HepG2 (cell line): Measurements from ENCODE around the gene OPN5. TPM values are rescaled to one million over a fixed set of nuclear protein-coding genes. Genes with fewer than 3 reads are reported as not detected.

Experiments used
- ATAC-seq: fragments of 200-7000 bp; cut with Tn5 transposase; 3 replicates; pipeline ENCODE4 v1.9.1; 2020; ENCODE audit warnings: mild to moderate bottlenecking, moderate library complexity
- BruUV-seq: library from RNA; stranded (reverse); fragments of 400-500 nt; replicated peaks from 2 replicates; lab custom pipeline; 2021; lab: Mats Ljungman, UMichigan
- CTCF ChIA-PET: fragments of 300-600 bp; formaldehyde crosslinking; extraction: SDS; loops from one replicate; lab custom pipeline; 2021; ENCODE audit warnings: low total read pairs, inconsistent platforms, low intra/inter-chr PET ratio; lab: Yijun Ruan, JAX
- POLR2A ChIA-PET: fragments of 350-600 bp; sonication (Branson Sonifier 250); formaldehyde crosslinking; loops from one replicate; lab custom pipeline; 2020; ENCODE audit warnings: antibody characterized with exemption, inconsistent platforms; lab: Yijun Ruan, JAX
- DNase-seq: peaks from one replicate; pipeline ENCODE4 v3.0.0-alpha.2; 2015; ENCODE audit warnings: low spot score
- FAIRE-seq: peaks from 3 replicates; lab custom pipeline; 2011; peaks lifted over from hg19 to GRCh38; lab: Jason Lieb, UNC
- H2AFZ ChIP-seq: one replicate; pipeline ENCODE4 v1.6.1; 2011; ENCODE audit warnings: low read length, inconsistent platforms
- H3K27ac ChIP-seq: fragments of 300-600 bp; 3 replicates; pipeline ENCODE4 v1.8.0; 2011; ENCODE audit warnings: mixed run types, mild to moderate bottlenecking, mixed read lengths, low read length, inconsistent platforms; ENCODE audit not compliant: insufficient read depth; ENCODE audit errors: extremely low read length
- H3K27me3 ChIP-seq, 2 experiments: fragments of 200-600 bp in 1 of 2; 2 replicates in 1 of 2; 3 replicates in 1 of 2; pipeline versions ENCODE4 v1.6.0 to v1.8.0; 2011; ENCODE audit warnings: low read length in 2 of 2, mild to moderate bottlenecking in 2 of 2, moderate library complexity in 2 of 2, inconsistent platforms in 1 of 2; ENCODE audit not compliant: insufficient read depth in 2 of 2, control insufficient read depth in 1 of 2
- H3K36me3 ChIP-seq, 2 experiments: fragments of 200-600 bp in 1 of 2; replicated peaks in 1 of 2; 2 replicates in 1 of 2; 3 replicates in 1 of 2; pipeline versions ENCODE4 v1.5.1 to v1.8.0; 2011; ENCODE audit warnings: low read length in 2 of 2, inconsistent platforms in 1 of 2; ENCODE audit not compliant: insufficient read depth in 2 of 2, control insufficient read depth in 1 of 2
- H3K4me1 ChIP-seq: 2 replicates; pipeline ENCODE4 v1.5.1; 2012; ENCODE audit warnings: low read length, inconsistent platforms; ENCODE audit not compliant: insufficient read depth
- H3K4me2 ChIP-seq: 2 replicates; pipeline ENCODE4 v1.6.0; 2011; ENCODE audit warnings: low read depth, low read length, inconsistent platforms
- H3K4me3 ChIP-seq, 3 experiments: fragments of 200-600 bp in 1 of 3; sonication (generic), shearing (Covaris generic) in 1 of 3; replicated peaks in 1 of 3; 2 replicates each; pipeline ENCODE4 v1.5.1; 2011 to 2016; ENCODE audit warnings: low read length in 3 of 3, inconsistent platforms in 2 of 3, low read depth in 2 of 3, mild to moderate bottlenecking in 2 of 3, control low read depth in 1 of 3, mixed read lengths in 1 of 3; ENCODE audit not compliant: insufficient read depth in 1 of 3
- H3K79me2 ChIP-seq: one replicate; pipeline ENCODE4 v1.6.1; 2011; ENCODE audit warnings: low read length, inconsistent platforms; ENCODE audit not compliant: insufficient read depth
- H3K9ac ChIP-seq: 2 replicates; pipeline ENCODE4 v1.6.0; 2011; ENCODE audit warnings: mild to moderate bottlenecking, low read depth, low read length, inconsistent platforms; ENCODE audit not compliant: insufficient read depth
- H3K9me3 ChIP-seq: 2 replicates; pipeline ENCODE4 v1.5.1; 2012; ENCODE audit warnings: mild to moderate bottlenecking, low read length
- H4K20me1 ChIP-seq: 2 replicates; pipeline ENCODE4 v1.6.0; 2011; ENCODE audit warnings: inconsistent platforms, mild to moderate bottlenecking, low read length, moderate library complexity; ENCODE audit not compliant: insufficient read depth
- EHMT2 ChIP-seq: fragments of 200-600 bp; sonication (generic); IDR thresholded peaks from 2 replicates; pipeline ENCODE4 v1.7.0; 2017; ENCODE audit warnings: antibody characterized with exemption, low read depth, low read length, borderline replicate concordance
- PAF1 ChIP-seq: IDR thresholded peaks from 2 replicates; pipeline ENCODE4 v1.6.1; 2016; ENCODE audit warnings: missing genetic modification reagents, missing compliant biosample characterization
- ZNF350 ChIP-seq: sonication (generic); formaldehyde crosslinking; IDR thresholded peaks from 2 replicates; pipeline ENCODE4 v1.4.0; 2020; ENCODE audit warnings: mild to moderate bottlenecking, low read depth, missing genetic modification reagents, borderline replicate concordance
- ZNF550 ChIP-seq: sonication (generic); formaldehyde crosslinking; IDR thresholded peaks from 2 replicates; pipeline ENCODE4 v1.4.0; 2020; ENCODE audit warnings: mild to moderate bottlenecking, missing genetic modification reagents, borderline replicate concordance
- ZZZ3 ChIP-seq: sonication (generic); formaldehyde crosslinking; IDR thresholded peaks from 2 replicates; pipeline ENCODE4 v1.4.0; 2020; ENCODE audit warnings: missing genetic modification reagents, mild to moderate bottlenecking, borderline replicate concordance
- in situ Hi-C: cut with HindIII; loops from 2 replicates; pipeline ENCODE4 v1.10.0; 2017; ENCODE audit warnings: low pct_unique_long_range_greater_than_20kb; ENCODE audit not compliant: extremely low pct_ligation_motif_present
- intact Hi-C: fragments of 100-400 bp; cut with micrococcal nuclease; formaldehyde crosslinking; loops from one replicate; pipeline ENCODE4 v1.10.0; 2022; ENCODE audit not compliant: unreplicated experiment
- polyA plus RNA-seq, 8 experiments: library from polyadenylated mRNA; depleted of rRNA in 3 of 8; stranded (reverse) in 7 of 8; unstranded in 1 of 8; fragments of >200 nt; fragmentation: Illumina TruSeq in 4 of 8; extraction: Trizol in 4 of 8; gene quantifications; 2 replicates each; pipeline versions ENCODE4 v1.2.1 to v1.2.3, GENCODE V29; 2011 to 2016; ENCODE audit warnings: low read depth in 4 of 8, missing spikeins in 1 of 8, mixed read lengths in 1 of 8; ENCODE audit not compliant: insufficient read depth in 1 of 8
- total RNA-seq, 5 experiments: library from RNA; depleted of rRNA; stranded (reverse); fragments of >200 nt; fragmentation: Illumina TruSeq; extraction: Trizol; gene quantifications; 2 replicates each; pipeline ENCODE4 v1.2.3, GENCODE V29; 2016; ENCODE audit warnings: low read depth in 1 of 5

Gene OPN5
- total and polyA plus RNA-seq, 2 of the 13 experiments (the other 11 are each of a cell fraction or from before 2014, with no cell fraction given) = not detected

- no TSS peak for BruUV-seq
- ATAC-seq = no peak
- CTCF ChIA-PET = no interaction called here
- TF ChIP-seq ZZZ3 (CRISPR knock-in tag) = no peak
- no peak for TF ChIP-seq ZNF350
- no peak for TF ChIP-seq EHMT2
- Histone ChIP-seq H2AFZ (no peak overlapping the region), H3K27ac (no peak overlapping the region), H3K27me3 (no peaks in the 10 kb centered on the region), H3K4me3 (no peak overlapping the region), H3K9ac (no peak overlapping the region), H3K4me2 (no peak overlapping the region), H3K4me1 (no peaks in the 10 kb centered on the region), H3K36me3 (no peaks in the 10 kb centered on the region), H4K20me1 (no peaks in the 10 kb centered on the region), H3K79me2 (no peaks in the 10 kb centered on the region), H3K9me3 (no peaks in the 10 kb centered on the region)
- POLR2A ChIA-PET = no interaction called here
- in situ Hi-C loops (no loop called here), intact Hi-C loops (no loop called here)
- FAIRE-seq = no peak
- no peak for DNase-seq
Observed at GRCh38 chr6:47834196-47834595, 52.4 kb downstream of the OPN5 start.

GRCh38 chr6:47836046-47836445 lies 54.2 kb downstream of the OPN5 start:
- no TSS peak for BruUV-seq
- in situ Hi-C loops = no loop called here
- POLR2A ChIA-PET = no interaction called here

More at GRCh38 chr6:47836046-47836445, 54.2 kb downstream of the OPN5 start:
- H3K27ac ChIP-seq = no peak overlapping the region
- no peaks in the 10 kb centered on the region for H3K36me3 ChIP-seq
- no peaks in the 10 kb centered on the region for H3K9me3 ChIP-seq
- intact Hi-C loops = no loop called here
- no peak overlapping the region for H2AFZ ChIP-seq
- no peak overlapping the region for H3K9ac ChIP-seq
- no peaks in the 10 kb centered on the region for H3K27me3 ChIP-seq
- H3K4me3 ChIP-seq = no peak overlapping the region
- TF ChIP-seq PAF1 (CRISPR knock-in tag) = no peak
- TF ChIP-seq ZNF550 (CRISPR knock-in tag) = no peak
- no peak overlapping the region for H3K4me2 ChIP-seq
- H4K20me1 ChIP-seq = no peaks in the 10 kb centered on the region
- no peaks in the 10 kb centered on the region for H3K79me2 ChIP-seq
- ATAC-seq (no peak), DNase-seq (no peak), FAIRE-seq (no peak)
- H3K4me1 ChIP-seq = no peaks in the 10 kb centered on the region
- CTCF ChIA-PET = no interaction called here
